HepG2 (cell line): ENCODE results near the gene MACROD2. TPM values are rescaled to one million over a fixed set of nuclear protein-coding genes. Genes with fewer than 3 reads are reported as not detected.

Source experiments
- ATAC-seq: fragments of 200-7000 bp; cut with Tn5 transposase; 3 replicates; pipeline ENCODE4 v1.9.1; 2020; ENCODE audit warnings: mild to moderate bottlenecking, moderate library complexity
- BruUV-seq: library from RNA; stranded (reverse); fragments of 400-500 nt; replicated peaks from 2 replicates; lab custom pipeline; 2021; lab: Mats Ljungman, UMichigan
- CTCF ChIA-PET: fragments of 300-600 bp; formaldehyde crosslinking; extraction: SDS; loops from one replicate; lab custom pipeline; 2021; ENCODE audit warnings: low total read pairs, inconsistent platforms, low intra/inter-chr PET ratio; lab: Yijun Ruan, JAX
- POLR2A ChIA-PET: fragments of 350-600 bp; sonication (Branson Sonifier 250); formaldehyde crosslinking; loops from one replicate; lab custom pipeline; 2020; ENCODE audit warnings: antibody characterized with exemption, inconsistent platforms; lab: Yijun Ruan, JAX
- DNase-seq: peaks from one replicate; pipeline ENCODE4 v3.0.0-alpha.2; 2015; ENCODE audit warnings: low spot score
- FAIRE-seq: peaks from 3 replicates; lab custom pipeline; 2011; peaks lifted over from hg19 to GRCh38; lab: Jason Lieb, UNC
- H2AFZ ChIP-seq: one replicate; pipeline ENCODE4 v1.6.1; 2011; ENCODE audit warnings: low read length, inconsistent platforms
- H3K27ac ChIP-seq: fragments of 300-600 bp; 3 replicates; pipeline ENCODE4 v1.8.0; 2011; ENCODE audit warnings: mixed run types, mild to moderate bottlenecking, mixed read lengths, low read length, inconsistent platforms; ENCODE audit not compliant: insufficient read depth; ENCODE audit errors: extremely low read length
- H3K27me3 ChIP-seq, 2 experiments: fragments of 200-600 bp in 1 of 2; 2 replicates in 1 of 2; 3 replicates in 1 of 2; pipeline versions ENCODE4 v1.6.0 to v1.8.0; 2011; ENCODE audit warnings: low read length in 2 of 2, mild to moderate bottlenecking in 2 of 2, moderate library complexity in 2 of 2, inconsistent platforms in 1 of 2; ENCODE audit not compliant: insufficient read depth in 2 of 2, control insufficient read depth in 1 of 2
- H3K36me3 ChIP-seq, 2 experiments: fragments of 200-600 bp in 1 of 2; replicated peaks in 1 of 2; 2 replicates in 1 of 2; 3 replicates in 1 of 2; pipeline versions ENCODE4 v1.5.1 to v1.8.0; 2011; ENCODE audit warnings: low read length in 2 of 2, inconsistent platforms in 1 of 2; ENCODE audit not compliant: insufficient read depth in 2 of 2, control insufficient read depth in 1 of 2
- H3K4me1 ChIP-seq: 2 replicates; pipeline ENCODE4 v1.5.1; 2012; ENCODE audit warnings: low read length, inconsistent platforms; ENCODE audit not compliant: insufficient read depth
- H3K4me2 ChIP-seq: 2 replicates; pipeline ENCODE4 v1.6.0; 2011; ENCODE audit warnings: low read depth, low read length, inconsistent platforms
- H3K4me3 ChIP-seq, 3 experiments: fragments of 200-600 bp in 1 of 3; sonication (generic), shearing (Covaris generic) in 1 of 3; replicated peaks in 1 of 3; 2 replicates each; pipeline ENCODE4 v1.5.1; 2011 to 2016; ENCODE audit warnings: low read length in 3 of 3, inconsistent platforms in 2 of 3, low read depth in 2 of 3, mild to moderate bottlenecking in 2 of 3, control low read depth in 1 of 3, mixed read lengths in 1 of 3; ENCODE audit not compliant: insufficient read depth in 1 of 3
- H3K79me2 ChIP-seq: one replicate; pipeline ENCODE4 v1.6.1; 2011; ENCODE audit warnings: low read length, inconsistent platforms; ENCODE audit not compliant: insufficient read depth
- H3K9ac ChIP-seq: 2 replicates; pipeline ENCODE4 v1.6.0; 2011; ENCODE audit warnings: mild to moderate bottlenecking, low read depth, low read length, inconsistent platforms; ENCODE audit not compliant: insufficient read depth
- H3K9me3 ChIP-seq: 2 replicates; pipeline ENCODE4 v1.5.1; 2012; ENCODE audit warnings: mild to moderate bottlenecking, low read length
- H4K20me1 ChIP-seq: 2 replicates; pipeline ENCODE4 v1.6.0; 2011; ENCODE audit warnings: inconsistent platforms, mild to moderate bottlenecking, low read length, moderate library complexity; ENCODE audit not compliant: insufficient read depth
- ZGPAT ChIP-seq: IDR thresholded peaks from 2 replicates; pipeline ENCODE4 v1.6.1; 2016; ENCODE audit warnings: mild to moderate bottlenecking
- ZNF24 ChIP-seq: fragments of 450-650 bp; IDR thresholded peaks from 2 replicates; pipeline ENCODE4 v1.6.1; 2017; ENCODE audit warnings: antibody characterized with exemption, mild to moderate bottlenecking
- ZNF460 ChIP-seq: sonication (generic); formaldehyde crosslinking; IDR thresholded peaks from 2 replicates; pipeline ENCODE4 v1.5.1; 2020; ENCODE audit warnings: missing genetic modification reagents, mild to moderate bottlenecking, borderline replicate concordance
- ZNF800 ChIP-seq: sonication (generic); formaldehyde crosslinking; IDR thresholded peaks from 2 replicates; pipeline ENCODE4 v1.4.0; 2020; ENCODE audit warnings: missing genetic modification reagents
- WGBS: methylation state at CpG from one replicate; pipeline ENCODE4 v1.1.6; 2017; ENCODE audit warnings: low lambda C conversion rate; 5-methylcytosine and 5-hydroxymethylcytosine counted together
- in situ Hi-C: cut with HindIII; loops from 2 replicates; pipeline ENCODE4 v1.10.0; 2017; ENCODE audit warnings: low pct_unique_long_range_greater_than_20kb; ENCODE audit not compliant: extremely low pct_ligation_motif_present
- intact Hi-C: fragments of 100-400 bp; cut with micrococcal nuclease; formaldehyde crosslinking; loops from one replicate; pipeline ENCODE4 v1.10.0; 2022; ENCODE audit not compliant: unreplicated experiment
- polyA plus RNA-seq, 8 experiments: library from polyadenylated mRNA; depleted of rRNA in 3 of 8; stranded (reverse) in 7 of 8; unstranded in 1 of 8; fragments of >200 nt; fragmentation: Illumina TruSeq in 4 of 8; extraction: Trizol in 4 of 8; gene quantifications; 2 replicates each; pipeline versions ENCODE4 v1.2.1 to v1.2.3, GENCODE V29; 2011 to 2016; ENCODE audit warnings: low read depth in 4 of 8, missing spikeins in 1 of 8, mixed read lengths in 1 of 8; ENCODE audit not compliant: insufficient read depth in 1 of 8
- total RNA-seq, 5 experiments: library from RNA; depleted of rRNA; stranded (reverse); fragments of >200 nt; fragmentation: Illumina TruSeq; extraction: Trizol; gene quantifications; 2 replicates each; pipeline ENCODE4 v1.2.3, GENCODE V29; 2016; ENCODE audit warnings: low read depth in 1 of 5
- TF ChIP-seq, protein P1 (sequence below): sonication (generic); formaldehyde crosslinking; IDR thresholded peaks from 2 replicates; pipeline ENCODE4 v1.4.0; 2020; ENCODE audit warnings: mild to moderate bottlenecking, low read depth, missing genetic modification reagents

The MACROD2 gene
- total and polyA plus RNA-seq, 2 of the 13 experiments (the other 11 are each of a cell fraction or from before 2014, with no cell fraction given), result 0.13 to 0.51 TPM

DNA sequence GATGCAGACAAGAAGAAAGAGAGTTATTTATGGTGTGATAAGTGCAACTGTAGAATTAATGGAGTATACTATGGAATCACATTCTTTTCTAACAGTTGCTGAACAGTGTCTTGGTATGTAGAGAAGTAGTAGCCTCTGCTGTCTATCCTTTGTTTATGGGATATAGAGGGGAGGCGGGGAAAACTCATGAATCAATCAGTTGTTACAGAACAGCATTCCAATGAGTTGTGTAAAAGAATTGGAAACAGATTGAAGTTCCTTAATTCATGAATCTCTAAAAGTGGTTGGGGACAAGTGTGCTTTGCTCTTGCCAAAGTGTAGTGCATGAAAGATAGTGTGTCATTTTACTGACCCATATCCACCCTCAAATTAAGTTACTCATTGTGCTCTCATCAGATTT, 264.4 kb downstream of the MACROD2 start:
- in situ Hi-C loops, result no loop called here
- ATAC-seq, result no peak

More for the DNA sequence above, 264.4 kb downstream of the MACROD2 start:
- H3K9me3 ChIP-seq, result no peaks in the 10 kb centered on the region
- FAIRE-seq (no peak), DNase-seq (no peak)
- H3K4me1 ChIP-seq, result no peaks in the 10 kb centered on the region
- no peak overlapping the region for H2AFZ ChIP-seq
- H4K20me1 ChIP-seq, result no peaks in the 10 kb centered on the region
- no peaks in the 10 kb centered on the region for H3K79me2 ChIP-seq
- no peaks in the 10 kb centered on the region for H3K27me3 ChIP-seq
- H3K27ac ChIP-seq, result no peak overlapping the region
- H3K9ac ChIP-seq, result no peak overlapping the region
- no peak overlapping the region for H3K4me3 ChIP-seq
- no peaks in the 10 kb centered on the region for H3K36me3 ChIP-seq
- intact Hi-C loops, result no loop called here
- ChIA-PET CTCF (no interaction called here), POLR2A (no interaction called here)
- H3K4me2 ChIP-seq, result no peak overlapping the region
- WGBS, result 9% methylated on average over 1 of the region's 1 CpG
- no TSS peak for BruUV-seq
- TF ChIP-seq ZGPAT (CRISPR knock-in tag) (no peak), ZNF800 (CRISPR knock-in tag) (no peak), ZNF24 (no peak), ZNF460 (CRISPR knock-in tag) (no peak)
- TF ChIP-seq, protein P1, sequence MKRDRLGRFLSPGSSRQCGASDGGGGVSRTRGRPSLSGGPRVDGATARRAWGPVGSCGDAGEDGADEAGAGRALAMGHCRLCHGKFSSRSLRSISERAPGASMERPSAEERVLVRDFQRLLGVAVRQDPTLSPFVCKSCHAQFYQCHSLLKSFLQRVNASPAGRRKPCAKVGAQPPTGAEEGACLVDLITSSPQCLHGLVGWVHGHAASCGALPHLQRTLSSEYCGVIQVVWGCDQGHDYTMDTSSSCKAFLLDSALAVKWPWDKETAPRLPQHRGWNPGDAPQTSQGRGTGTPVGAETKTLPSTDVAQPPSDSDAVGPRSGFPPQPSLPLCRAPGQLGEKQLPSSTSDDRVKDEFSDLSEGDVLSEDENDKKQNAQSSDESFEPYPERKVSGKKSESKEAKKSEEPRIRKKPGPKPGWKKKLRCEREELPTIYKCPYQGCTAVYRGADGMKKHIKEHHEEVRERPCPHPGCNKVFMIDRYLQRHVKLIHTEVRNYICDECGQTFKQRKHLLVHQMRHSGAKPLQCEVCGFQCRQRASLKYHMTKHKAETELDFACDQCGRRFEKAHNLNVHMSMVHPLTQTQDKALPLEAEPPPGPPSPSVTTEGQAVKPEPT (CRISPR knock-in tag), result no peak
